Measurements from ENCODE around the gene GLIS1.

GLIS1 gene

DNA sequence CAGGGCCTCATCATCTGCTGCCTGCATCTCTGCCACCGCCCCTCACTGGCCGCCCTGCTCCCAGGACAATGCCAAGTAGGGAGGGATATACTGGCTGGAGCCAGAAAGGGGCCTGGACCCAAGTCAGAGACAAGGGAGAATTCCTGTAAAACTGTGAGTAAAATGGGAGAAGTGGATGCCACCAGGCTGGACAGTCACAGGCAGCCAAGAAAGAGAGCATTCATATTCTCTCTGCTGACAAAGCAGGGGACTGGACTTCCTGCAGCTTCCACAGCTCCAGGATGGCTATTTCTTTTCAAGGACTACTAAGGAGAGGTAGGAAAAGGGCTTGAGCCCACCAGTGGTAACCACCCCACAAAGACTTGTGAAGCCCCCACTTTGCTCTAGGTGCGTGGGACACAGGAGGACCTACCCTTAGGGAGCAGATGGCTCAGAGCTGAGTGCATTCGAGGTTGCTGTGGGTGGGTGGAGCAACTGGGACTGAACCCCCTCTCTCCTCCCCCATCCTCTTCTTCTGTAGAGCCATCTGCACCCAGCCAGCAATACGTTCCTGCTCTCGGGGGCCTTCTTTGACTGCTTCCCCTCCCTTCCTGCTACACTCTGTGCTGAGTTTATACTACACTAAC is 57.5 kb downstream of the GLIS1 start:
- in situ Hi-C loops (cut with MboI; ENCODE audit: low sequenced_read_pairs) = no loop called here

DNA sequence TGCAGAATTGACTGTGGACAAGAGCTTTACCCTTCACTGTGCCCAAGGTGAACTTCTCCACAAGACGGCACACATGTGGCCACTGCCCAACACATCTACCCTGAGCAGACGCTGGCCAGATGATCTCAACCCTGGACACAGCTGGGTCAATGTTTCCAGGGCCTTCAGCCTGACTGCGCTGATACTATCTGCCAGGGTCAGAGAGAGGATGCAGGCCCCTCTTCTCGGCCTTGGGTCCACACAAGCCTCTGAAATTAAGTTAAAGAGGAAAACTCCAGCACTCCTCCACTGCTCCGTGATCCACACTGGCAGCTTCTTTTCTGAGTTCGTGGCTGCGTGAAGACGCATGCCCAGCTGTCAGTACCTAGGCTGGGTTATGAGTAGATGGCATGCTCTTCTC is 58.1 kb downstream of the GLIS1 start:
- in situ Hi-C loops (cut with MboI; ENCODE audit: low sequenced_read_pairs) = no loop called here

DNA sequence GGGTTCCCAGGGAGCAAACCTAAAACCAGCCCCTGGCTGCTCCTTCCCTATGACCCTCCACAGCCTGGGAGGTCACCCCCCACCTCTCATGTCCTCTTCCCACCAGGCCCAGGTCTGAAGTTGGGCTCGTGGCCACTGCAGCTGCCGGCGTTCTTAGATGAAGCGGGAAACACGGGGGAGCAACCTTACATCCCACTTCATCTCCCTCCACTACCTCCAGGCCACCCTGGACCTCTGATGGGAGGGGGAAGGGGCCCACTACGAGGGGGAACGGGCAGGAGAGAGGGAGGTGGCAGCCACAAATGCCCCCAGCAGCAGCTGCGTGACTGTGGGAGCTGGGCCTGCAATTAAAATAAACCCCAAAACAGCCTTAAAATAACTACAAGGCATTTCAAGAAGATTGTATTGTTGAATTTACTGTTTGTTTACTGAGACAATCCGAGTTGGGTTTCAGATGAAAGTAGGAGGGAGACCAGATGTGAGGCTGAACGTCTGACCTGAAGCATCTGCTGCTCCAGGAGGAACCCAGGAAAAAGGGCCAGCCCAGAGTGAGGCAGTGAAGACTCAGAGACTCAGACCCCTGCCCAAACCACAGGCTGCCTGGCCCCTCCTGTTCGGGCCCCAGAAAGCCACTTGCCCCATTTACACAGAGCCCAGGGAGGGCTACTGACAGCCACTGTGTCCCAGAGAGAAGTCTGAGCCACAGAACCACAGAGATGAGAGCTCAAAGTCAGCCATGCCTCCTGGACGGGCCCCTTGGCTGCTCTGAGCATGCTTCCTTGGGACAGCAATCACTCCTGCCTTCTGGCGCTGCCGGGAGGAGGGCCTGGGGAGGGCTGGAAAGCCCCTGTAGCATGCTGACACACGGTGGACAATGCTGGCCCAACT is 59.8 kb downstream of the GLIS1 start:
- in situ Hi-C loops (cut with MboI; ENCODE audit: low sequenced_read_pairs) = no loop called here

DNA sequence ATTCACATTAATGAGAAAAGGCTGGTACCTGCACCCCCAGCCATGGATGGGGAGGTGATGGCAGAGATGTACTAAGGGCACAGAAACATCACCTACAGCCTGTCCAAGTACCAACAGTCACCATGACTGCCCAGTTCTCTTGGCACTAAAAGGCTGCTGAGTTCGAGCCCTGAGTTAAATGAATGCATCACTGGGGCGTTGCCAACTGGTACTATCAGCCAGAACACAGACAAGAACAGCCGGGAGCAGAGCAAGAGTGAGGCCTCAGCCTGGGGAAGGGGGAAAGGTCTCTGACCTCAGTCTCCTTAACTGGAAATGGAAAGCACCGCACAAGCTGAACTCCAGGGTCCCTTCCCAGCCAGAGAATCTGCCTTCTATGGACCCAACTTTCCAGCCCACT is 60.5 kb downstream of the GLIS1 start:
- in situ Hi-C loops (cut with MboI; ENCODE audit: low sequenced_read_pairs) = no loop called here

DNA sequence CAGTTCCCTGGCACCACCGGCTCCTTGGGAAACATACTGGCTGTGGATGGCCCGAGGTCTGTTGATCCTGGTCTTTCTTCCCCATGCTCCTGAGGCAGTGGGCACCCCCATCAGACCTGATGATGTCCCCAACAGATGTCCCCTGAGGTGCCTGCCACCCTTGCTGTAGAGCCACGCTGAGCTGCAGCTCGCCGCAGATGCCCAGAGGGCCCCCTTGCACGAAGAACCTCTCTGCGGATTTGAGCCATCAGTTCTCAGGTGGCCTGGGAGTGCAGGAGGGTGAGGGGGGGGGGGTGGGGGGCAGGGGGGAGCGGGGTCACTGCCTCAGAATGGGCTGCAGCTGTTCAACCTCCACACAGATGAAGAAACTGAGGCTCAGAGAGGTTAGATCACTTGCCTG is 60.9 kb downstream of the GLIS1 start:
- in situ Hi-C loops (cut with MboI; ENCODE audit: low sequenced_read_pairs) = no loop called here

DNA sequence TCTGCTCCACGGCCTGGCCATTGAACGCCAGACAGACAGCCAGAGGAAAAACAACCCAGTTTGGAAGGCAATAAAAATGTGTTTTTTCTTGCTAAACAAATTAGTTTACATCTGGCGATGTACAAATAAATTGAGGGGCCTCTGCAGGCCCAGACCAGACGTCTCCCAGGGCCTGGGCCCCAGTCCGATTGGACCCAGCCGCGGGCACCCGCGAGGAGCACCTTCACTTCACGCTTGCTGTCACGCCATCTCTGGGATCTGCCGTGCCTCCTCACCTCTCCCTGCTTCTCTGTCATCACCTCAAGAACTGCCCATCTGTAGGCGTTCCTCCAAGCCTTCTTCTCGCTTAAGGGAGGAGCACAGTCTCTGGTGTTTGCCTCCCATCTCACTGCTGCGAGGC is 61.5 kb downstream of the GLIS1 start:
- in situ Hi-C loops (cut with MboI; ENCODE audit: low sequenced_read_pairs) = no loop called here

DNA sequence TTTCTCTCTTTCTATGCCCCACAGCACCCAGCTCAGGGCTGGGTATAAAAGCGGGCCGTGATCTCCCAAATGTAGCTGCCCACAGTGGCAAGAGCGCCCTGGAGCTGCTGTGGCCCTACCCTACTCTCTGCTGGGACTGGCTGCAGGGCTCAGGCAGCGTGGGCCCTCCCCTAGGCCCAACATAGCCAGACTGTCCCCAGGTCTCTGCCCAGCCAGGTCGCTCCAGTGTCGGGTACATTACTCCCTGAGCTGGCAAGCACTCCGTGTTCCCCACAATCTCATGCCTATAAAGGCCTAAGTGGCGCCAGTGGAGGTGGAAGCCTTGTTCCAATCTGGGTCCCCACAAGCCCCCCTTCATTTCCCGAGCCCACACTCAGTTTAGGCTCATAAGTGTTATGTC is 66.2 kb downstream of the GLIS1 start:
- in situ Hi-C loops (cut with MboI; ENCODE audit: low sequenced_read_pairs) = no loop called here

DNA sequence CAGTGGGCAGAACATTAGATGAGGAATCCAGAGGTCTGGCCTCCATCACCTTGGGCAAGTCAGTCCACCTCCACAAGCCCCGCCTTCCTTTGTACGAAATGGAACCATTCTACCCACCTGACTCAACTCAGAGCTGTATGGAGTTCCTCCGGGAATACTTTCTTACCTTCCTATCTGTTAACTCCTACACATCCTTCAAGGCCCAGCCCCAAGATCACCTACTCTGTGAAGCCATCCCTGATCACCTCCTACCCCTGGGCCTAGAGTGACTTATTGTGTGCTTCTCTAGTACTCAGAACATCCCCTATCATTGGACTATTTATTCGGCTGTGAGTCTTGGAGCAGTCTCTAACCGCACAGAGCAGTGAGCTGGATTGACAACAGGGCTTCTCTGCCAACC is 66.7 kb downstream of the GLIS1 start:
- in situ Hi-C loops (cut with MboI; ENCODE audit: low sequenced_read_pairs) = no loop called here

DNA sequence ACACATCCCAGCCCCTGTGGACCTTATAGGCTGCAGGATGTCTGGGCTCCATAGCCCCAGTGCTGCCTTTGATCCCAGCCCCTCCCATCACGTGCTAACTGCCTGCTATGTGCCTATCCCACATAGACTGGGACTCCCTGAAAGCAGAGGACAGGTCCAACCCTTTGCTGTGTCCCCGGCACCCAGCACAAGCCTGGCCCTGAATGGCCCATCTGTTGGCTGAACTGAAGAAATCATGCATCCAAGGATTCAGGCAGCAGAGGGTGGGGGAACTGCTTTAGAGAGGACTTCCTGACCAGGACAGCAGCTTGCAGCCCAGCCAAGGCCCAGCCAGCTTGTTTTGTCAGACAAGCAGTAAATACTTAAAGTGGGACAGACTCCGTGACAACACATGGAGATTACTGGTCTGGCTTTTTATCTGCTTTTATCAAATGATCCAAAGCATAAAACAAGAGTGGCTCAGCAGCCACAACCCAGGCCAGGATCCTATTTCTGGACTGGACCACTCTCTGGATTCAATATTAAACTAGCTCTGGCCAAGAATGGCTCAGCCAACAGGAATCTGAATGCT is 69.3 kb downstream of the GLIS1 start:
- in situ Hi-C loops (cut with MboI; ENCODE audit: low sequenced_read_pairs) = no loop called here

DNA sequence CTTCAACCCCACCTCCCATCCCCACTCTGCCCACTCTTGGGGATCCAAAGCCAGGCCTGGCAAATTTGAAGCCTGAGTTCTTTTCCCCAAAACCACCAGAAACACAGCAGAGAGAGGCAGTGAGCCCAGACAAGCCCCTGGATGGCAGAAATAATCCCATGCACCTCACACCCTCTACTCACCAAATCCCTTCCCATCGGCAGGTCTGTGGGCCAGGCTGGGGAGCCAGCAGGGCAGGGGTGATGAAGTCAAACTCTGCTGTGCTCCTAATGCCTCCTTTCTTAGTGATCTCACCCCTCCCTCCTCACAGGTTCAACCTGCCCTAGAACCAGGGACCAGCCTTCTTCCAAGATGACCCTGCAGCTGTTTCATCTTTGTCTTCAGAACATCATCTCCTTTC is 72.4 kb downstream of the GLIS1 start:
- in situ Hi-C loops (cut with MboI; ENCODE audit: low sequenced_read_pairs) = no loop called here

DNA sequence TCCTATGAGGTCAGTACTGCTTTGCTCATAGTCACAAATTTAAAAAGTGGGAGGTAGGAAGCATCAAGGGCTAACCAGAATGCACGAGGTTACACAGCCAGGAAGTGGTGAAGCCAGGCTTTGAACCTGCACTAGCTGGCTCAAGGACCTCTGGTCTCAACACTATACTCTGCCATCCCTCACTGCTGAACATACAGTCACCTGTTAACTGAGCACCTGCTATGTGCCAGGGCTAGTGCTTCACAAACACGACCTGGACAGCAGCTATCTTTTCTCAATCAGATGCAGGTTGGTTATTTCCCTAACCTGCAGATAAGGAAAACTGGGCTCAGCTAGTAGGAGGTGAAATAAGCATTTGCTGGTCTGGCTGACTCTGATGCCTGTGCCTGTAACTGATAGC is 73.0 kb downstream of the GLIS1 start:
- in situ Hi-C loops (cut with MboI; ENCODE audit: low sequenced_read_pairs) = no loop called here

DNA sequence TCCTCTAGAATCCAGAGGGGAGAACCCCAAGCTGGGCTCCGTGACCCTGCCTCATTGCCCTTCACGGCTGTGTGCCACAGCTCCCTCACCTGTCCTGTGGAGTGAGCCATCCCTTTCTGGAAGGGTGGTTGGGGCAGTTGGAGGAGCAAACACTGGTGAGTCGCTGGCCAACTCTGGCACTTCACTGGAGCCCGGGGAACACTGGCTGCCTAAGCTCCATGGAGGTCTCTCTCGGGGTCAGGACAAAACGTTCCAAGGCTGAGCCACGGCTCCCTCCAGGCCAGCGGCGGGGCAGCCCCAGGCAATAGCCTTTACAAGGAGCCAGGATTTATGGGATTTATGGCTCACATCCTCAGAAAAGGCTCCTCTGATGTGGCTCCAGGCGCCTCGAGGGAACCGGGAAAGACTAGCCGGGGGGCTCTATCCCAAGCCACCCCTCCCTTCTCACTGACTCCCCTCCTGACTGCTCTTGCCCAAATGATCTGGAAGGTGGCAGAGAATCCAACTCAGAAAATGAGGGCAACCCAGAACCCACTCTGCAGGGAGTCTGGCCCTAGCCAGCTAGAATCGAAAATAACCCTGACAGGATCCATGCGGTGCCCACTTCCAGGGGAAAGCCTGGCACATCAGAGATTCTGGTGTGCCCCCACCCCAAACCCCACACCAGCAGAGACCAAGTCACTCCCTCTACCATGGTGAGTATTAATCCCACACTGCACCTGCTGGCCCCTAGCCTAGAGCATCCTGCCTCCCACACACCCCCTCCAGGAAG is 75.2 kb downstream of the GLIS1 start:
- in situ Hi-C loops (cut with MboI; ENCODE audit: low sequenced_read_pairs) = no loop called here

DNA sequence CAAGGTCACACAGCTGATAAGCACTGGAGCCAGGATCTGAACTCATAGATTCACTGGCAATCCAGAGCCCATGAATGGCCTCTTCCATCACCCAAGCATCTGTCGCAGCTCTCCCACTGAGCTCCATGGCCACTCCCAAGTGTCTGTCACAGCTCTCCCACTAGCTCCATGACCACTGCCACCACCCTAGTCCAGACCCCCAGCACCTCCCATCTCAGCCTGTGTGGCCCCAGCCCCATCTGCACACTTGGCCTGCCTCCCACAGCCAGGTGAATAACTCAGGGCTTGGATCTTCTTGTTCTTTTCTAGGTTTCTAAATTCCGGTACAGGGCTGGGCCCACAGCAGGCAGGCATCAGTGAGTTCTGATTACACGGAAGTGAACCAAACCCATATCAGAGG is 76.0 kb downstream of the GLIS1 start:
- in situ Hi-C loops (cut with MboI; ENCODE audit: low sequenced_read_pairs) = no loop called here

DNA sequence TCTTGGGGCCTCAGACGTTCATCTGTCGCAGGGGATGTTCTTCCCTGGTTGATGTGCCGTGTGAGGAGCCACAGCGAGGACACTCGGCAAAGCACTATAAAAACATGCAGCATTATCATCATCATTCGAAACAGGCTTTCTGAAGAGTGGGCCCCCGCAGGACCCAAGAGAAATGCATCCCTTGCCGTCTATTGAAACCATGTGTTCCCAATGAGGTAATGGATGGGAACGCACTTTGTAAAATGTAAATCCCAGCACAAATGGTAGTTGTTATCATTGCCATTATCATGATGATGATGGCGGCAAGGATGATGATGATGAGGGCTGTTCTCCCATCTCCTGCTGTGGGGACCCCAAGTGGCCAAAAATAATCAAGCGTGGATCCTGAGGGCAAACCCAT is 76.8 kb downstream of the GLIS1 start:
- in situ Hi-C loops (cut with MboI; ENCODE audit: low sequenced_read_pairs) = no loop called here

DNA sequence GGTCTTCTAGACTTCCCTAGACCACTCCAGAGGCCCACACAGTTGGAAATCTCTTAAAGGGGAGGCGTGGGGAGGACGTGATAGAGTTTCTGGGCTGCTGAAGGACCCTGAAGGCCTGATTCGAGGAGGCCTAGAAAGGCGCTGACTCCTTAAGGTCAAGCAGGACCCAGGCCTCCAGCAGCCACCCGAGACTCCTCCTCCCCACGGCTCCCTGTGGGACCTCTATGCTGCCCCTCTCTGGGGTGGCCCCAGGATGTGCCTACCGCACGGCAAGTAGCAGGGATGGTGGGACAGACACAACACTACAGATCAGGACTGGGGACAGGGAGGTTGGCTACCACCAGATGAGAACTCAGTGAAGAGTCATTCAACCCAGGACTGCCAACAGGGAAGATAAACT is 77.5 kb downstream of the GLIS1 start:
- in situ Hi-C loops (cut with MboI; ENCODE audit: low sequenced_read_pairs) = no loop called here

DNA sequence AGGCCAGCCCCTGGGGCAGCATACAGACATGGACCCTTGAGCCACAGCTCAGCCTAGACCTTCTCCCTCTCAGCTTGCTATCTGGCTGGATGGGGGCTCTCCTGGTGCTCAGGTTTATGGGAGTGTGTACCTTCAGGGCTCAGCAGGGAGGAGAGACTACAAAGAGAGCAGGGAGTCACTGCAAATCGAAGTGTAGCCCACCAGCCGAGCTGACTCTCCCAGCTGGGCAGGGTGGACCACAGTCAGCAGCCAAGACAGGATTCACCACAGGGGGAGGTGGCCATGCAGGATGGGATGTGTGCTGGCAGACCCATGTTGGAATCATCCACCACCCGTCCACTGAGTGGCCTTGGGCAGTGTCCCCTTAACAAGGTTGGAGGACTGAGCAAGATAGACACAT is 78.3 kb downstream of the GLIS1 start:
- in situ Hi-C loops (cut with MboI; ENCODE audit: low sequenced_read_pairs) = no loop called here

DNA sequence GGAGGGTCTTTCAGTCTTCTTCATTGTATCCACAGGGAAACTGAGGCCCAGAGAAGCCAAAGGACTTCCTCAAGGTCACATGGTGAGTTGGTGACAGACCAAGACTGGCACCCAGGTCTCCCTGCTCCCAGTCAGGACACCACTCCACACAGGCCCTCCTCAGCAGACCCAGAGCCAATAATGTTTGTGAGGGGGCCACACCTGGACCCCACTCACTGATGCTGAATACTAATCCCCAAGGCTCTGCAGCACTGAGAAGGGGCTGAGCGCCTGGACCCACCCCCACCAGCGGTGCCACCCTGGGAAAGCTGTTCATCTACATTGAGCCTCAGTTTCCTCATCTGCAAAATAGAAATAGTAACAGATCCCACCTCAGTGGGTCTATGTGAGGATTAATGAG is 79.5 kb downstream of the GLIS1 start:
- in situ Hi-C loops (cut with MboI; ENCODE audit: low sequenced_read_pairs) = no loop called here

DNA sequence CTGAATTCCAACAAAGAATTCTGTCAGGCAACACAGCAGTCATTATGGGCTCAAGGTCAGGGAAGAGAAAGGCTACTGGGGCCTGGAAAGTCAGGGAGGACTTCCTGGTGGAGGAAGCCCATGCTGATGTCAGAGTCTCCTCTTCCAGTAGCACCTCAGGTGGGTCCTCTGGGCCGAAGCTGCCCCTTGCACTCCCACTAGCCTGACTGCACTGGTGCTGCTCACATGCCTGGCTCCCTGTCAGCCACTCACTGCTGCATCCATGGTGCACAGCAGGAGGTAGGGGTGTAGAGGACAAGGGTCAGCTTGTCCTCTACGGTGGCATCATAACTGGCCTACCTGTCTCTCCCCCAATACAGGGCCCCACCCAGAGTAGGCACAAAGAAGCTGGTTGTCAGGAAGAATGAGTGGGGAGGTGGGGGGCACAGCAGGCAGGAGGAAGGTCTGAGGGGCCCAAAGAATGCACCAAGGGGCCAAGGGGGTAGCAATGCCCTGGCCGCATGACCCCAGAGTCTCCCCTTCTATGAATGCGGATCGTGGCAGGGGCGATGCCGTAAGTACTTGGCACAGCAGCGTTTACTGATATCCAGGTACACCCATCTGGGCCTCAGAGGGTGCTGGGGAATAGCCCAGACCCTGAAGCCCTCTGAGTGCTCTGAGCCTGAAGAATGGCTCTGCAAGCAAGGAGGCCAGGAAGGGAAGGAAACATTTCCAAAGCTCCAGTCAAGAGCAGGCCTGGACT is 80.3 kb downstream of the GLIS1 start:
- in situ Hi-C loops (cut with MboI; ENCODE audit: low sequenced_read_pairs) = no loop called here

DNA sequence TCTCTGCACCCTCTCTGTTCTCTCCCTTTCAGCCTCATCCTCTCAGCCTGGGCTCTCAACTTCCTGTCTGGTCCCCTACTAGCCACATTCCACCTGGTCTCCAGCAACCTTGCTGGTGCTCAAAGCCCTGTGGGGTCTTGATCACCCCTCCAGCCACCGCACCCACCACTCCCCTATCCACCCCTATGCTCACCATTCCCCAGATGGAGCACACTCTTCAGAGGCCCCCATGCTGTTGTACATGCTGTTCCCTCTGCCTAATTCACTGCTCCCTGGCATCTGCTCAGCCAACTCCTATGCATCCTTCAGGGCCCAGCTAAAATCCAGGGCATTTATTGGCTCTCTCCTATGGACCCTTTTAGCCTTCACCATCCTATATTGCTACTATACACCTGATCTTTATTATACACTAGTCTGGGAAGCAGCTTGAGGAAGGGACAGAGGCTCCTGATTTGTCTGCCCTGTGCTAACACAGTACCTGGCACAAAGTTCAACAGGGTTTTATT is 81.0 kb downstream of the GLIS1 start:
- in situ Hi-C loops (cut with MboI; ENCODE audit: low sequenced_read_pairs) = no loop called here

DNA sequence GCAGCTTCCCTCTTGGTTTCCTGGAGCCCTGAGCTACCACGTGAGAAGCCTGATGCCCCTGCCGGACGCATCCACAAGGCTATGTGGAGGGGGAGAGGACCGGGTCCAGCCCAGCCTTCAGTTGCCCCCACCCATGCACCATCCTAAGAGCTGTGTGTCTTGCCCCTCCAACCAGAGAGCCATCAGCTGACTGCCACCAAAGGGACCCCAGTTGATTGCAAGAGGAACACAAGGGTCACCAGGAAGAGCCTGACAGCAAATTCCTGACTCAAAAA is 81.5 kb downstream of the GLIS1 start:
- in situ Hi-C loops (cut with MboI; ENCODE audit: low sequenced_read_pairs) = no loop called here

Measured in HL-60/S4 treated with phorbol 12-myristate 13-acetate at 8.2 ng/mL for 4 days and 3 days (cell line).